BE2C (cell line): Measurements from ENCODE around the gene SH3RF3.

Source experiments
- DNase-seq: peaks from one replicate; pipeline ENCODE4 v3.0.0-alpha.2; 2020
- H3K27me3 ChIP-seq: fragments of 250-450 bp; sonication (Bioruptor Pico); 2 replicates; pipeline ENCODE4 v1.5.1; 2020; ENCODE audit warnings: mild to moderate bottlenecking
- H3K36me3 ChIP-seq: fragments of 250-450 bp; sonication (Bioruptor Pico); 2 replicates; pipeline ENCODE4 v1.5.1; 2020; ENCODE audit warnings: mild to moderate bottlenecking
- H3K4me1 ChIP-seq: fragments of 250-450 bp; sonication (Bioruptor Pico); 2 replicates; pipeline ENCODE4 v1.5.1; 2020
- H3K4me3 ChIP-seq: 2 replicates; pipeline ENCODE4 v1.5.1; 2011; ENCODE audit warnings: low read depth, low read length
- H3K9me3 ChIP-seq: fragments of 250-450 bp; sonication (Bioruptor Pico); 2 replicates; pipeline ENCODE4 v1.5.1; 2020
- CTCF ChIP-seq: IDR thresholded peaks from 2 replicates; pipeline ENCODE4 v1.5.1; 2012; ENCODE audit warnings: mild to moderate bottlenecking, low read depth, low read length

Gene SH3RF3

GRCh38 chr2:109143214-109144187 is 14.5 kb downstream of the SH3RF3 start:
- TF ChIP-seq CTCF = no peak
- Histone ChIP-seq H3K36me3 (no peaks in the 10 kb centered on the region), H3K4me3 (no peak overlapping the region), H3K9me3 (no peaks in the 10 kb centered on the region), H3K27me3 (no peaks in the 10 kb centered on the region; the same call in 1 of the 2 replicates), H3K4me1 (no peaks in the 10 kb centered on the region)
- no peak for DNase-seq

- no peaks in the 10 kb centered on the region; the same call in 1 of the 2 replicates for H3K27me3 ChIP-seq
- no peaks in the 10 kb centered on the region for H3K9me3 ChIP-seq
- H3K4me1 ChIP-seq = no peaks in the 10 kb centered on the region
- H3K36me3 ChIP-seq = no peaks in the 10 kb centered on the region
- TF ChIP-seq CTCF = no peak
- H3K4me3 ChIP-seq = no peak overlapping the region
- DNase-seq = no peak
Measured at GRCh38 chr2:109144271-109144670, 15.3 kb downstream of the SH3RF3 start.

GRCh38 chr2:109144721-109145120 is 15.7 kb downstream of the SH3RF3 start:
- TF ChIP-seq CTCF = no peak
- Histone ChIP-seq H3K27me3 (no peaks in the 10 kb centered on the region; the same call in 1 of the 2 replicates), H3K36me3 (no peaks in the 10 kb centered on the region), H3K9me3 (no peaks in the 10 kb centered on the region), H3K4me3 (no peak overlapping the region), H3K4me1 (no peaks in the 10 kb centered on the region)
- no peak for DNase-seq

GRCh38 chr2:109145286-109145685 is 16.3 kb downstream of the SH3RF3 start:
- no peak for DNase-seq
- Histone ChIP-seq H3K36me3 (no peaks in the 10 kb centered on the region), H3K4me1 (no peaks in the 10 kb centered on the region), H3K27me3 (no peaks in the 10 kb centered on the region), H3K4me3 (no peak overlapping the region), H3K9me3 (no peaks in the 10 kb centered on the region)
- no peak for TF ChIP-seq CTCF

- no peaks in the 10 kb centered on the region for H3K9me3 ChIP-seq
- H3K27me3 ChIP-seq = no peaks in the 10 kb centered on the region
- no peak overlapping the region for H3K4me3 ChIP-seq
- H3K4me1 ChIP-seq = no peaks in the 10 kb centered on the region
- H3K36me3 ChIP-seq = no peaks in the 10 kb centered on the region
- TF ChIP-seq CTCF = no peak
- no peak for DNase-seq
Measured at GRCh38 chr2:109147405-109147804, 18.4 kb downstream of the SH3RF3 start.

GRCh38 chr2:109148117-109148746 is 19.2 kb downstream of the SH3RF3 start:
- Histone ChIP-seq H3K27me3 (no peaks in the 10 kb centered on the region), H3K4me1 (no peaks in the 10 kb centered on the region), H3K36me3 (no peaks in the 10 kb centered on the region), H3K4me3 (no peak overlapping the region), H3K9me3 (no peaks in the 10 kb centered on the region)
- no peak for TF ChIP-seq CTCF
- DNase-seq = no peak
